ENCODE measurements around the gene VMAC.
A peak's percentile ranks its signal among the peaks of the same experiment; 100 is the strongest.
"Not testable (repeated sequence)": the region's sequence is repeated elsewhere in the genome, so short reads cannot be mapped to it uniquely, and the experiment has no call there.

Gene VMAC

DNA sequence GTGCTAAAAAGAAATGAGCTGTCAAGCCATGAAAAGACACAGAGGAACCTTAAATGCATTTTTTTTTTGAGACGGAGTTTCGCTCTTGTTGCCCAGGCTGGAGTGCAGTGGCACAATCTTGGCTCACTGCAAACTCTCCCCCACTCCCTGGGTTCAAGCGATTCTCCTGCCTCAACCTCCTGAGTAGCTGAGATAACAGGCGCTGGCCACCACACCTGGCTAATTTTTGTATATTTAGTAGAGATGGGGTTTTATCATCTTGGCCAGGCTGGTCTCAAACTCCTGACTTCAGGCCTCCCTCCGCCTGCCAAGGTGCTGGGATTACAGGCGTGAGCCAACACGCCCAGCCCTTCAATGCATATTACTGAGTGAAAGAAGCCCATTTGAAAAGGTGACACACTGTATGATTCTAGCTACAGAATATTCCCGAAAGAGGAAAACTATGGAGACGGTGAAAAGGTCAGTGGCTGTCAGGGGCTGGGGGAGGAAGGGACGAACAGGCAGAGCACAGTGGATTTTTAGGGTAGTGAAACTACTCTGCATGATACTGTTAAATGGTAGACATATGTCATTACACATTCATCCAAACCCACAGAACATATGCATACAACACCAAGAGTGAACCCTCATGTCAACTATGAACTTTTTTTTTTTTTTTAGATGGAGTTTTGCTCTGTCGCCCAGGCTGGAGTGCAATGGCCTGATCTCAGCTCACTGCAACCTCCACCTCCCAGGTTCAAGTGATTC lies 20.4 kb upstream of the VMAC start:
- not testable (repeated sequence) for DNase-seq

DNA sequence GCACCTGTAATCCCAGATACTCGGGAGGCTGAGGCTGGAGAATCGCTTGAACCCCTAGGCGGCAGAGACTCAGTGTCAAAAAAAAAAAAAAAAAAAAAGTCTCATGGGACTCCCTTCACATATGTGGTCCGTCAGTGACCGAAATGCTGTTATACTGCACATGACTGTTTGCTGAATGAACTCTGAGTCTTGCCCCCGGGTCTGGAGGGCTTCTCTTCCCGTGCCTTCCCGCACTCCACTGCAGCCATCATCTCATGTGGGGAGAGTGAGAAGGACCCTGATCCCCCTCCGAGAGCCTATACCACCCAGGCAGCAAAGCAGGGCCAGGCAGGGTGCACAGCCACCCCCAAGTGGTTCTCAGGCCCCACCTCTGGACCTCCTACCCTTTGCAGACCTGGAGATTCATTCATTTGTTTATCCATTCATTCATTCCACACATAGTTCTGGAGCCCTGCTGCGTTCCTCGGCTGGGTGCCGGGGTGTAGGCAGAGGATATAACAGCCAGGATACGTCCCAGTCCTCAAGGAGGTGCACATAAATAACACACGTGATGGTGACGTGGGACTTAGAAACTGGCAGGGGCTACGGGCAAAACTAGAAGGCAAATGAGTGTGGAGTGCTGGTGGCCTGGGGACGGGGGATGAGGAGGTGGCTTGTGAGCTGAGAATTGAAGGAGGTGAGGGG lies 15.2 kb upstream of the VMAC start:
- no peak for DNase-seq

DNA sequence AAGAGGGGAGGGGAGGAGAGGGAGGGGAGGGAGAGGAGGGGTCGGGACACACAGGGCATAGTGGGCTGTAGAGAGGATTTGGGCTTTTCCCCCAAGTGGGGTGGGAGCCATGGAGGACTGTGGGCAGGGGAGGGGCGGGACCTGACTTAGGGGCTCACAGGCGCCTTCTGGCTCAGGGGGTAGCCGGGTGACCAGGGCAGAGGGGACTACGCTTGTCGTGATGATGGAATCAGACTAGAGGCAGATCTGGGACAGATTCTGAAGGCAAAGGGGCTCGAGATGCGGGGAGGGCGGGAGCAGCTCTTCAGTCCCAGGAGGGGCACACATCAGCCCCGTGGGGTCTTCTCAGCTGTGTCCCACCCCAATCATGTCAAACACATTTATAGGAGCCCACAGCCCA lies 14.6 kb upstream of the VMAC start:
- no peak for DNase-seq

GRCh38 chr19:5891572-5891937 lies 13.1 kb upstream of the VMAC start:
- DNase-seq = no peak

DNA sequence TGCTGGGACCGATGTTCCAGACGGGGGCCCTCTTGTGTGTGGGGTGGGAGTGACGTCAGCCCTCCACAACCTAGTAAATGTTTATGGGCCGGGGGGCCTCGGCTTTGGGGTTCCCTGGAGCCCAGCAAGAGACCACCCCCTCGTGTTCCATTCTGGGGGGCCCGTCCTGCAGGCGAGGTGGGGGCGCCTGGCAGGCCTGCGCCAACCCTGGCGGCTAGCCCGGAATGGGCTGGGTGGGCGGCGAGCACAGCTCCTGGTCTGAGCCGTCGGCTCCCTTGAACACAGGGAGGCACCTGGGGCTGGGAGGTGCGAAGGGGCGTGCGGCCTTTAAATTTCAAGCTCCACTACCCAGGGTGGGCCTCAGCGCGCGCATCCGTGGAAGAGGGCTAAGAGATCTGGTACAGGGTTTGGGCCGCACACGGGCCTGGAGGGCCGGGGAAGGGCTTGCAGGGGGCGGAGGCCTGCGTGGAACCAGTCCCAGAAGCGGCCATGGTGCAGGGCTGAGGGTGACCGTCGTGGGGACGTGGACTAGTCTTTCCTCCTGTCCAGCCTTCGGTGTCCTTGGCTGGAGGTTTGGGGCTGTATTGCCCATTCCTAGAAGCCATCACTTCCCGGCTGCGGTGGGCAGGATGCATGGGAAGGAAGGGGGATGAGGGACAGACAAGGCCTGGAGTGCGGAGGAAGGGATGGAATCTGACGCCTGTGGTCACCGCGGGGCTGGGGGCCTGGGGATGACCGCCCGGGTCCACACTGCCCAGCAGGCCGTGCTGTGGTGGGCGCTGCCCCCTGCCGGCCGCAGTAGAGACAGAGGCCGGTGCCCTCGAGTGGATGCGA lies 12.5 kb upstream of the VMAC start:
- DNase-seq = peak; percentile 24

GRCh38 chr19:5892772-5893275 lies 11.8 kb upstream of the VMAC start:
- DNase-seq = no peak

DNA sequence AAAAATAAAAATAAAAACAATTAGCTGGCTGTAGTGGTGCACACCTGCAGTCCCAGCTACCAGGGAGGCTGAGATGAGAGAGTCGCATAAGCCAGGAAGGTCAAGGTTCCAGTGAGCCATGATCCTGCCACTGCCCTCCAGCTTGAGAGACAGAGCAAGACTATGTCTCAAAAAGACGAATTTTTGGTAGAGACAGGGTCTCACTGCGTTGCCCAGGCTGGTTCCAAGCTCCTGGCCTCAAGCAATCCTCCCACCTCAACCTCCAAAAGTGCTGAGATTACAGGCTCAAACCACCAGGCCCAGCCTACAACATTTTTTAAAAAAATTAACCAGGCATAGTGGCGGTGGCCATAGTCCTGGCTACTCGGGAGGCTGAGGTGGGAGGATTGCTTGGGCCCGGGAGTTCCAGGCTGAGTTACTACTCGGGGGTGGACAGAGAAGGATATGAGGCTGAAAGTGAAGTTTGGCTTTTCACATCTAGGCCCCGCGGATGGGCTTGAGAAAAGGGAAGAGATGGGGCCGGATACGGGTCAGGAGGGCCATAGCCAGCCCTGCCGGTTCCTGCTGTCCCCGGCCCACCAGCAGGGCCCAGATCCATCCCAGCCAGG lies 11.3 kb upstream of the VMAC start:
- DNase-seq = no peak

DNA sequence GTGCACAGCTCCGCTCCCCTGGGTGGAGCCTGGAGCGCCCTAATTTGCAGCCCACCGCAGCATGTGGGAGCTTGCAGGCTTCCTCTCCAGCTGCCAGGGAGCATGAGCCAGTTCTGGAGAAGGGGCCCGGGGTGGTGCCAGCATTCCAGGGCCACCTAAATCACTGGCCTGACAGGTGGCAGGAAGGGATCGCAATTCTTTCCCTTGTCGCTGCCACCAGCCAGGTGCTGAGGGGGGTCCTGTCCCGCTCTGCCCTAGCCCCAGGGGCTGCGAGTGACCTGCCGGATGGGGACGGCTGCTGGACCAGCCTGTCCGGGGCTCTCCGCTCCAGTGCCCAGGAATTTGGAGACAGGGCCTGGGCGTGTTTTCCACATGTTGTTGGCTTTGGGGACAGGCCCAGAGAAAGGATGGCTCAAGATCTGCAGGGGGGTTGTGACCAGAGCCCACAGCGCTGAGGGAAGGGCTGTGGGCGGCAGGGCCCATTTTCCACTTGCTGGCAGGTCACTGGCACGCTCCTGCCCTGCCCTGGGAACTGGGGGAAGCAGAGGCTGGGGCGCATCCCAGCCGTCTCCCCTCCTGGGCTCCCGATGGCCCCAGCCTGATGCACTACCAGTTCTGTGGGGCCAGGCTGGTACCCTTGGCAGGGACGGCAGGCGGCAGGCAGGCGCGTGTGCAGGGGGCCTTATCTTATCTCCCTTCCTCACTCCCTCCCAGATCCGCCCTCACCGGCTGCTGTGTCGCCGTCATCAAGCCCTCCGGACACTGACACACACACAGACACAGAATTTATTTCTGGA lies 10.6 kb upstream of the VMAC start:
- no peak for DNase-seq

GRCh38 chr19:5894704-5895349 lies 9.8 kb upstream of the VMAC start:
- no peak for DNase-seq

- no peak for DNase-seq
Measured at GRCh38 chr19:5895409-5895808, 9.3 kb upstream of the VMAC start.

- DNase-seq = no peak
Measured at GRCh38 chr19:5895890-5896289, 8.8 kb upstream of the VMAC start.

DNA sequence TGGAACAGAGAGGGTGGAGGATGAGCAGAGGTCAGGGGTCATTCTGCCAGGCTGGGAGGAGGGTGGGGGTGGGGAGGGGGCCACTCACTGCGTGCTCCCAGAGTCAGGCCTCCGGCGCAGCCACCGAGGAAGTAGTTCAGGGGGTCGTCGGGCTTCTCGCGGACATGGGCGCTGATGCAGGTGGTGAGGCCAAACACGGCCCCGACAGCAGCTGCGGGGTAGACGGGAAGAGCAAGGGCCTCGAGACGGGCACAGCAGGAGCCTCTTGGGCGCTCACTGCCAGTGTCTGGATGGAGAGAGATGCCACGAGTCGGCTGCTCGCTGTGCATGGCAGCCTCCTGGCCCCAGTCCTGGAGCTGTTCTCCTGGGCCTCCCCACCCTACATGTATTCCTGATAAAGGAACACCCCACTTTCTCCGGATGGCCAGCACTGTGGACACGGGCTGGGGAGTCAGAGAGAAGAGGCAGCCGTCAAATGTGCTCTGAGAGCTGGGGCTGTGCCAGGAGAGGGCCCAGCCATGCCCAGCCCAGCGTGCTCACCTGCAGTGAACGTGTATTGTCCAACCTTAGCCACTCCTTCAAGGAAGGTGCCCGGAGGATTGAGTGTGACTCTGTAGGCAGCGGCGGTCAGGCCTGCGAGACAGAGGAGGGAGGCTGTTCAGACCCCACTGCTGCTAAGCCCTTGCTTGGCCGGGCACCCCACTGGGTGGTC lies 8.2 kb upstream of the VMAC start:
- no peak for DNase-seq

GRCh38 chr19:5897189-5897969 lies 7.3 kb upstream of the VMAC start:
- DNase-seq = no peak

DNA sequence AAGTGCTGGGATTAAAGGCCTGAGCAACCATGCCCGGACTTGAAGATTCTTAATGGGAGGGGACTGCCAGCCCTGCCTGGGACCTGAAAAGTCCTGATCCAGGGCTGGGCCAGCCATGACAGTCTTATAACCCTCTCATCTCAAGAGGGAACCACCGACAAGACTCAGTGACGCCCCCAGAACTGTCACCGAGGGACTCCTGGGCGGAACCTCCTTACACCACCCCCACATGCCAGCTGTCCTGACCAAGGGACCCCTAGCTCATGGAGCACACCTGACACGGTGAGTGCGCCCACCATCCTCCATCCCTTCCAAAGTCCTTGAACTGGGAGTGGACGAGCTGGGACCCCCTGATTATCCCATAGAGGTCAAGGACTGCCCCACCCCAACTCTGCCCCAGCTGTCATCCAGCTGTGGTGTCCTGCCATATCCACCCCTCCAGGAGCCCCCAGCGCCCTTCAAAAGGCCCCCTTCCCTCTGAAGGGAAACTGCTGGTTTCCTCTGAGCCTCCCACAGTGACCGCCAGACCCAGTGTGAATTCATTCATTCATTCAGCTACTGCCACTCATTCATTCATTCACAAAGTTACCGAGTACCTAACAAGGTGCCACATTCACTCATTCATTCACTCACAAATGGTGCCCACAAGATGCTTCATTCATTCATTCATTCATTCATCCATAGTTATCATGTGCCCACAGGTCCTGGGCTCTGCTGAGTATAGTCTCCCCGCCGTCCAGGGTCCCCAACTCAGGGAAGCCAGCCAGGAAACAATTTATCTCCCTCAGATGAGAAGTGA lies 4.7 kb upstream of the VMAC start:
- no peak for DNase-seq

- DNase-seq = no peak
Measured at GRCh38 chr19:5900976-5901375, 3.7 kb upstream of the VMAC start.

- DNase-seq = no peak
Measured at GRCh38 chr19:5903056-5903623, 1.5 kb upstream of the VMAC start.

- DNase-seq = peak; percentile 99
Measured at GRCh38 chr19:5903624-5904351, 884 bp upstream of the VMAC start, which contains the start of gene NDUFA11. Gene NDUFA11, minus strand, starts transcription at chr19:5903790. Its CDS starts 82 bp downstream, at chr19:5903708.

GRCh38 chr19:5905114-5905778 lies 574 bp downstream of the VMAC start:
- no peak for DNase-seq

All from stimulated activated CD4-positive, alpha-beta T cell treated with anti-CD3 and anti-CD28 coated beads, Interleukin-12 subunit alpha, Interleukin-12 subunit beta, amount 100 ng/mL, for 4 hours (primary cell).